ENCODE results near the gene LMO7.
"Not testable (repeated sequence)": the region's sequence is repeated elsewhere in the genome, so short reads cannot be mapped to it uniquely, and the experiment has no call there.

Gene LMO7

GRCh38 chr13:75699062-75699461 is 62.9 kb downstream of the LMO7 start:
- DNase-seq (ENCODE audit: low read depth), result no peak

DNA sequence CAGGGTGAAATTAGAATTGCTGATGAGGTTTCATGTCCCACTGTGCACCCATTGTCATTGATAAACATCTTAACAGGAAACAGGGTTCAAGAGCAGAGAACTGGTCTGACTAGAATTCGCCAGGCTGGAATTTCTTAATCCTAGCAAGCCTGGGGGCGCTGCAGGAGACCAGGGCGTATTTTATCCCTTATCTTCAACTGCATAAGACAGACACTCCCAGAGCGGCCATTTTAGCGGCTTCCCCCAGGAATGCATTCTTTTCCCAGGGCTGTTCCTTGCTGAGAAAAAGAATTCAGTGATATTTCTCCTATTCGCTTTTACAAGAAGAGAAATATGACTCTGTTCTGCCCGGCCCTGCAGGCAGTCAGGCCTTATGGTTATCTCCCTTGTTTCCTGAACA is 63.6 kb downstream of the LMO7 start:
- not testable (repeated sequence) for DNase-seq (ENCODE audit: low read depth)

DNA sequence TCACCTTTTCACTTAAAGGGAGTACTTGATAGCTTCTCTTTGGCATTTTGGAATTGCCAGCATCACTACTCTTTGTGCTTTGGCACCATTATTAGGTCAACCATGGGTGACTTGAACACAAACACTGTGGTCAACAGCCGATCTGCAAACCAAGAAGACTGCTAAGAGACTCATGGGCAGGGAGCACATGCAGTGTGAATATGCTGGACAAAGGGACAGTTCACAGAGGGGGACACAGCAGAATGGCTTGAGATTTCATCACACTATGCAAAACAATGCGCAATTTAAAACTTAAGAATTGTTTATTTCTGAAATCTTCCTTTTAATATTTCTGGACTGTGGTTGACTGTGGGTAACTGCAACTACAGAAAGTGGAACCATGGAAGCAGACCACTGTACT is 64.4 kb downstream of the LMO7 start:
- no peak for DNase-seq (ENCODE audit: low read depth)

GRCh38 chr13:75702476-75702875 is 66.3 kb downstream of the LMO7 start:
- no peak for DNase-seq (ENCODE audit: low read depth)

DNA sequence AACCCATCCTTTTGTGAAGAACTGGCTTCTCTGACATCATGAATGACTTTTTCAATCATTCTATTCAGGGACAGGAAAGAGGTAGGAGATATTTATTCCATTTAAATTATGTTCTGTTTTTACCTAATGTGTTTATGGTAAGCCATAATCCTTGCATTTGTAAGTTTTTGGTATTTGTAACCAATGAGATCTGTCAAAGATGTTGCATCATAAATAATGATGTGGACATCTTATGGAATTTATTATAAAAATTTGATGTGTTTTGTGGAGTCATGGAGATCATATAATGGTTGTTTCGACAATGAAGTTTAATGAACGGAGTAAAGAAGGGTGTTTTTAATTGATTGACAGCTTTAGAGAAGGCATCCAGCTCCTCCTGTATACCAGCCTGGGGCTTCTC is 67.6 kb downstream of the LMO7 start:
- no peak for DNase-seq (ENCODE audit: low read depth)

DNA sequence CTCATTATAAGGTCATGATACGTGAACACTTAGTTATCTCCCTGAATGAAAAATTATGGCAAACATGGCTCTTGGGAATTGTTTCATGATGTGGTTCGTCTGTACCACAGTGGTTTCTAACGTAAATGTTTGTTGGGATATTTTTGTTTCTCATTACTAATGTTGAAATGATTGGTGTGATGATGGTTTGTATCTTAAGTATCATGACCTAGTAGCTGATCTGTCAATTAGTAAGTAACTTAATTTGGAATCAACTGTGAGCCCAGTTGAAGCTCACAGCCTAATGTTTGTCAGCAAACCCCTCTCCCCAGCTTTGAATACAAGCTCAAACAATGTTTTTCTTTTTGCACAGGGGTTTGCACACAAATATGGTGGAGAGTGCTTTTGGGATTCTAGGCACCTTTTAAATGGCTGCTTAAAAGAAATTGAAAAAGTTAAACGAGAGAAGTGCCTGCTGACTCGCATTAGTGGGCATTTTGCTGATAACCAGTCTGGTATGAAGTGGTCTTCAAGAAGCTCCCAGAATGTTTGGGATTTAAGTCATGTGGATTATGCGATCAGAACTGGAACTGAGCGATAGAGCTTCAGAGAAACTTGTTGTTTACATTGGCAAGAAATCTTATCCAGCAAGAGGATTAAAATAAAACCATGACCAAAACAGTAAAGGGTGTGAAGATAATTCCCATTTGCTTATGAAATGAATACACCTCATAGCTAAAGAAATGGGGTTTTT is 68.2 kb downstream of the LMO7 start:
- no peak for DNase-seq (ENCODE audit: low read depth)

- no peak for DNase-seq (ENCODE audit: low read depth)
Observed at GRCh38 chr13:75704927-75705288, 68.8 kb downstream of the LMO7 start.

- no peak for DNase-seq (ENCODE audit: low read depth)
Observed at GRCh38 chr13:75705395-75705794, 69.3 kb downstream of the LMO7 start.

- DNase-seq (ENCODE audit: low read depth), result no peak
Observed at GRCh38 chr13:75705908-75706307, 69.8 kb downstream of the LMO7 start.

DNA sequence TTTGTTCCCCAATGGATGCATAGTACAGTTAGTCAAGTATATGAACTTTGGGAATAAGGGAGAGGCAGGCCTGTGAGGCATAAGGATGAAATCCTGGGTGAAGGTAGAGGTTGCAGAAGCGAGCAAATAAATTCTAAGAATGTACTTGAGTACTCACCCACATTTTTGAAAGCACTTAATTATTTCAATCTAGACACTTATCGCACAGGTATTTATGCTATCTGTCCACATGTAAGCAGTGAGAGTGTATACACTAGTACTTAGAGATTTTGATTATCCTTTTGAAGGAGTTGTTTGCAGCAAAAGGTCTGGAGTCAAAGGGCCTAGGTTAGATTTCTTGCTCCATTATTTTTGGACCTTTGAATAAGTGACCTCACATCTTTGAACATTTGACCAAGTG is 77.7 kb downstream of the LMO7 start:
- DNase-seq (ENCODE audit: low read depth), result no peak

DNA sequence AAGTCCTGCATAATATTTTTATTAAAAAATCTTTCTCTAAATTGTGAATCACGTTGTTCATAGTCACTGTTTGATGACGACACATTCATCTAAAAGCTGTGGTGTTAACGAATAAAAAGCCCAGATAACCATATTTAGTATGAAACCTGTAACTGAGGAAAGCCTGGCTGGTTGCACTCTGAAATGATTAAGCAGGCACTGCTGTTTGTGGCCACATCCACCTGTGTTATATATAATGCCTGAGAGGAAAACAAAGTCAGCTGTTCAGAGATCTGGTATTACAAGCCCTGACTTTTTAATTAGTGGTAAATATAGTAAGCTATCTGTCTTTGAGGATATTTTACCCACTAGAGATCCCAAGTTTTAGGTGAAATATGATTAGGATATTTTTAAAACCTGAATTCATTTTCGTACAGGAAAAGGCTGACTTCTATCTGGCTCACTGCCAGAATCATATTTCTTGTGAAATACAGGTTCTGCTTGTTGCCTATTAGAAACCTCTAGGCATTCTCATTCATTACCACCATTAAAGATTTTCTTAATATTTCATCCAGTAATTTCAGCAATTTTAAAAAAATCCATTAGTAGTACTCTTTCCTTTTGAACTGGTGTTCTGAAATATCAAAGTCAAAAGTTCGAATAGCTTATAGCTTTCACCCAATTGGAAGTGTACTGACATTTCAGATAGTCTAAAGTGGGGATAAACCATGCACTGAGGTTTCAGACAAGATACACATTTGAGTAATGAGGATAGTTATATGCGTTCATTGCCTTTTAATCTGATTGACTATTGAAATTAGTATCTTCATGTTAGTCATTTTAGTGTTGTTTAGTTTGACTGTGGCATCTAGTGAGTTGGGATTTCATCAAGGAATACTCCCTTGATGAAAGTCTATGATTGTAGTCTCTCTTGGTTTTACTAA is 79.7 kb downstream of the LMO7 start:
- DNase-seq (ENCODE audit: low read depth), result no peak

GRCh38 chr13:75717525-75717924 is 81.4 kb downstream of the LMO7 start:
- no peak for DNase-seq (ENCODE audit: low read depth)

DNA sequence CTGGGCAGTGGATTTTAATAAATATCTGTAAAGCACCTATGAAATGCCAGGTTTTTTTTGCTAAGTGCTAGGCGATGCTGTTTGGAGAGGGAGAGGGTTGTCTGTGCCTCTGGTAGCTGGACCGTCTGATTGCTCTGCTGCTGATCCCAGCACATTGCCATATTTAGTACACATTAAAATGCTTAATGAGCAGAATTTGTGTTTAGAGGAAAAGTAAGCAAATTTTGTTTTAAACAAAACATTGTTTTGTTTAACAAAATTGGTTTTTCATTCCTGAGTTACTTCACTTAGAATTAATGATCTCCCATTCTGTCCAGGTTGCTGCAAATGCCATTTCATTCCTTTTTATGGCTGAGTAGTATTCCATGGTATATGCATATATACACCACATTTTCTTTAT is 85.2 kb downstream of the LMO7 start:
- no peak for DNase-seq (ENCODE audit: low read depth)

DNA sequence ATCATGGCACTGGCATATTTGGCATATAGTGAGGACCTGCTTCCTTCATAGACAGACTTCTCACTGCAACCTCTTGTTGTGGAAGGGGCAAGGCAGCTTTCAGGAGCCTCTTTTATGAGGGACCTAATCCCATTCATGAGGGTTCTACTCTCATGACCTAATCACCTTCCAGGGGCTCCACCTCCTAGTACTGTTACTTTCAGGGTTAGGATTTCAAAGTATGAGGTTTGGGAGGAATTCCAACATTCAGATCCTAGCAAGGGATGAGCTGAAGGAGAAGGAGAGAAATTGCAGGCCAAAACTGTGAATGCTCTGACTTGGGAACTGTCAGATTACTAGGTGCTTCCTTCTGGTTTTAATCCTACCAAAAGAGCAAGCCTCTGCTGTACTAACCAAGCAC is 87.8 kb downstream of the LMO7 start:
- DNase-seq (ENCODE audit: low read depth), result no peak

DNA sequence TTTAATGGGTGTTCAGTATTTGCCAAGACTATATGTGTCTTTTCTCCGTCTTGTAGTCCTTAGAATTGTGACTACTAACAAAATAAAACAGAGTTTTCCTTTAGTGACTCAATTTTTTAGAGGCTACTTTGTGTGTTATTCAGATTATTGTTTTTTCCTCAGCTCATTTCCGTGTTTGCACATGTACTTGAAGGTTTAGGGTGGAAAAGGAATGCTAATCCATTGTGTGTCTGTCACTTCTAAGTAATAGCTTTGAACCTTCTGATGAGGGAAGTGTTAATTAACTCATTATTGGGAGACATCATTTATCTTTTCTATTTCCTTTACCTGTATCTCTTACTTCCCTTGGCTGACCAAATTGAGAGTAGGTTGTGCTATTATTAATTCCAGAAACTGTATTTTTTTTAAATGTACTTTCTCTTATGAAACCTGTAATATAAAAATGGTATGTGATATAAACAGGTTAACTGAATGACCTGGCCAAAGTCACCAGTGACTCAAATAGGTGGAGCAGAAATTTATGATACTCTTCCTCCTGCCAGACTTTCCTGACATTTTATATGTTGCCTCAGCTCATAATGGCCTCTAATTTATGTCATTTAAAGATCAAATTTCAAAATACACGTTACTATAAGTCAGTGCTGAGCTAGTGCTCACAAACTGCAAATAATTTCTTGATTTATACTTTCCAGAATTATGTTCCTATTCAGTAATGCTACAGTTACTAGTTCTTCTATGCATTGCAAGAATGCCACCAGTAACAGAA is 88.8 kb downstream of the LMO7 start:
- no peak for DNase-seq (ENCODE audit: low read depth)

DNA sequence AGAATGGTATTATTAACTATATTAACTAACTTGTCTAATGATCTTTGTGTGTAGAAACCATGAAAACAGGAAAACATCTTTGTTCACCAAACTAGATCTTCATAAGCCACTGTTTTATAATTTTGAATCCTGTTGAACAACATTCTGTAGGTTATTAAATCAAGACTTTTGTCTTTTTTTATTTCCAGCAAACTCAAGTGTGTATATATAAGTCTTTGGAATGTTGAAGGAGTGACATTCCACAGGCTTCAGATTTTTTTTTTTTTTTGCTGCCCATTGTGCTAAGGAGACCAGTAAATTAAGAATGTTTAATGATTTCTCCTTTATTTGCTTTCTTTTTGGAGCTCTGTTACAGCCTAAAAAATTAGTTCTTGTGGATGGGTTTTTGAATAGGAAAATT is 89.6 kb downstream of the LMO7 start:
- no peak for DNase-seq (ENCODE audit: low read depth)

DNA sequence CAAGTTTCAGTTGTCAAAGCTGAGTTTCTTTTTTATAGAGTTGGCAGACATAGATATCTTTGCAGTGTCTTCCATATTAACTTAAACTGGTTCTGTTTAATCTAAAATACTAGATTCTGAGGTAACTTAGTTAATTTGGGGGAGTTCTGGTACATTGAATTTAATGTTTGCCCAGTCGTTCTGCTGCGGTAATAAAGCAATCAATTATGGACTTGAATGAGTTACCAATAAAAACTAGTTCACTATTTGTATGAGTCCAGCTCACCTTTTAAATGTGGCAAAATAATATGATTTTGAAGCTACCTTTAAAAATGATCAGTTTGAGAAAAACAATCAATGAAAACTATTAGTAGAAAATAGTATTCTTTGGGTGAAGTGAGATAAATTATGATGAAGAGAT is 90.2 kb downstream of the LMO7 start:
- DNase-seq (ENCODE audit: low read depth), result no peak

DNA sequence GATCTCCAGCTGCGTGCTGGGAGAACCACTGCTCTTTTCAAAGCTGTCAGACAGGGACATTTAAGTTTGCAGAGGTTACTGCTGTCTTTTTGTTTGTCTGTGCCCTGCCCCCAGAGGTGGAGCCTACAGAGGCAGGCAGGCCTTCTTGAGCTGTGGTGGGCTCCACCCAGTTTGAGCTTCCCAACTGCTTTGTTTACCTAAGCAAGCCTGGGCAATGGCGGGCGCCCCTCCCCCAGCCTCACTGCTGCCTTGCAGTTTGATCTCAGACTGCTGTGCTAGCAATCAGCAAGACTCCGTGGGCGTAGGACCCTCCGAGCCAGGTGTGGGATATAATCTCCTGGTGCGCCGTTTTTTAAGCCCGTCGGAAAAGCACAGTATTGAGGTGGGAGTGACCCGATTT is 97.0 kb downstream of the LMO7 start:
- not testable (repeated sequence) for DNase-seq (ENCODE audit: low read depth)

DNA sequence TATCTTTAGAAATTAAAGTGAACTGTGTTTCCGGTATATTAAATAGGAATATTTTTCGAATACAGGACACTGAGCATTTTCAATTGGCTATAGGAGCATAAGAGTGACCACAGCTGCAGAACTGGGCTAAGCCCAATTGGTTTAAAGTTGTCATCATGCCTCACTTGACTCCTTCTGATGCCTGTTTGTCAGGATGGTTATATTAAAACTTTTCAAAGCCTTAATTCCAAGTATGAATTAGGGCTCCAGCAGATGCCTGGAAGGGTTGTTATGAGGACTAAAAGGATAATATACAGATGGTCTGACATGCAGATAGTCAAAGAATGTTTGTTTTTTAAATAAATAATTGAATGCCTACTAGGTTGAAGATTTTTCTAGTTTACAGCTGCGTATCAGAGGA is 100.0 kb downstream of the LMO7 start:
- DNase-seq (ENCODE audit: low read depth), result no peak

- no peak for DNase-seq (ENCODE audit: low read depth)
Observed at GRCh38 chr13:75738841-75739240, 102.7 kb downstream of the LMO7 start.

GRCh38 chr13:75739244-75739868 is 103.2 kb downstream of the LMO7 start:
- DNase-seq (ENCODE audit: low read depth), result no peak

DNA sequence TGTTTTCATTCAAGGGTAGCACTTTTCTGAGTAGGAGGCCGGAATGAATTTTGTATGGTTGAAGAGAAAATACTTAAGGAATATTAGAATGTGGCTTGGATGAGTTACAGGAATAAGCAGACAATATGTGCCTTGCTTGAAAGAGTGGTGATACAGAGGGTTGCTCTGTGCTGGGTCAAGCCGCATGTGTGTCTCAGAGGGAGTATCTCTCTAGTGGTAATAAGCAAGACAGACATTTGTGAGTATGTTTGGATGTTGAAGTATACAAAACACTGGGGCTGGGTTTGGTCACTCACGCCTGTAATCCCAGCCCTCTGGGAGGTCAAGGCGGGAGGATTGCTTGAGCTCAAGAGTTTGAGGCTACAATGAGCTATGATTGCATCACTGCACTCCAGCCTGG is 103.9 kb downstream of the LMO7 start:
- no peak for DNase-seq (ENCODE audit: low read depth)

Measured in stimulated activated CD8-positive, alpha-beta memory T cell treated with anti-CD3 and anti-CD28 coated beads, Interleukin-12 subunit alpha, Interleukin-12 subunit beta, amount 100 ng/mL, for 4 hours (primary cell).